Gastrocnemius medialis (tissue), 4 donors: Measurements from ENCODE around the gene CERS6. TPM values are rescaled to one million over a fixed set of nuclear protein-coding genes. Genes with fewer than 3 reads are reported as not detected.

ENCODE experiments used
- ATAC-seq, 2 donors: fragments of 150-250 bp; one replicate each; pipeline ENCODE4 v1.9.1; 2016
- DNase-seq, 2 donors: peaks; one replicate each; pipeline ENCODE4 v3.0.0-alpha.2; 2019
- H3K27ac ChIP-seq, 4 donors: fragments of 200-600 bp; sonication (generic); 1 replicate in 1 of 4; 2 replicates in 3 of 4; pipeline ENCODE4 v1.5.1; 2016 to 2018; ENCODE audit warnings: mild to moderate bottlenecking in 2 of 4, moderate library complexity in 1 of 4
- H3K27me3 ChIP-seq, 3 donors: fragments of 200-600 bp; sonication (generic) in 2 of 3; 1 replicate in 1 of 3; 2 replicates in 2 of 3; pipeline versions ENCODE4 v1.5.1 to v1.6.0; 2016 to 2019; ENCODE audit warnings: mild to moderate bottlenecking in 1 of 3, moderate library complexity in 1 of 3
- H3K36me3 ChIP-seq, 2 donors: fragments of 200-600 bp; sonication (generic) in 1 of 2; one replicate each; pipeline ENCODE4 v1.5.1; 2017 to 2018
- H3K4me1 ChIP-seq, 2 donors: fragments of 200-600 bp; sonication (generic) in 1 of 2; one replicate each; pipeline ENCODE4 v1.5.1; 2016 to 2017; ENCODE audit warnings: mild to moderate bottlenecking in 2 of 2
- H3K4me3 ChIP-seq, 4 donors: fragments of 200-600 bp; sonication (generic) in 3 of 4; 1 replicate in 1 of 4; 2 replicates in 3 of 4; pipeline ENCODE4 v1.5.1; 2016 to 2019; ENCODE audit warnings: mild to moderate bottlenecking in 2 of 4
- H3K9me3 ChIP-seq, 3 donors: fragments of 200-600 bp; sonication (generic) in 2 of 3; 1 replicate in 1 of 3; 2 replicates in 2 of 3; pipeline ENCODE4 v1.5.1; 2016 to 2019
- POLR2A ChIP-seq, 2 donors: fragments of 450-650 bp; IDR thresholded peaks; one replicate each; pipeline ENCODE4 v1.6.1; 2017; ENCODE audit warnings: antibody characterized with exemption in 2 of 2, mild to moderate bottlenecking in 2 of 2, moderate library complexity in 2 of 2
- in situ Hi-C, 4 donors: fragments of 200-750 bp; cut with MboI; loops; one replicate each; pipeline versions ENCODE4 v1.15.0 to v1.8.0; 2017; ENCODE audit warnings: low sequenced_read_pairs in 4 of 4
- intact Hi-C: fragments of 100-400 bp; cut with DNase I; formaldehyde crosslinking; loops from one replicate; pipeline ENCODE4 v1.15.1; 2023; ENCODE audit warnings: low total_unique reads
- total RNA-seq, 4 donors: library from RNA; depleted of rRNA; stranded (reverse); fragments of >200 nt; gene quantifications; one replicate each; pipeline versions ENCODE4 v1.1.0 to v1.2.3, GENCODE V29; 2016
- TF ChIP-seq, protein P1 (sequence below), 5 experiments: fragments of 450-650 bp in 3 of 5; fragments of 200-600 bp in 2 of 5; sonication (generic) in 2 of 5; IDR thresholded peaks in 4 of 5; conservative IDR thresholded peaks in 1 of 5; 1 replicate in 4 of 5; 2 replicates in 1 of 5; pipeline ENCODE4 v1.5.1; 2016 to 2019; ENCODE audit warnings: antibody characterized with exemption in 5 of 5, mild to moderate bottlenecking in 3 of 5, moderate library complexity in 3 of 5

Gene CERS6
- total RNA-seq, 4 donors from 2014 or later: 11.9 to 18.0 (median 14.7) TPM

DNA sequence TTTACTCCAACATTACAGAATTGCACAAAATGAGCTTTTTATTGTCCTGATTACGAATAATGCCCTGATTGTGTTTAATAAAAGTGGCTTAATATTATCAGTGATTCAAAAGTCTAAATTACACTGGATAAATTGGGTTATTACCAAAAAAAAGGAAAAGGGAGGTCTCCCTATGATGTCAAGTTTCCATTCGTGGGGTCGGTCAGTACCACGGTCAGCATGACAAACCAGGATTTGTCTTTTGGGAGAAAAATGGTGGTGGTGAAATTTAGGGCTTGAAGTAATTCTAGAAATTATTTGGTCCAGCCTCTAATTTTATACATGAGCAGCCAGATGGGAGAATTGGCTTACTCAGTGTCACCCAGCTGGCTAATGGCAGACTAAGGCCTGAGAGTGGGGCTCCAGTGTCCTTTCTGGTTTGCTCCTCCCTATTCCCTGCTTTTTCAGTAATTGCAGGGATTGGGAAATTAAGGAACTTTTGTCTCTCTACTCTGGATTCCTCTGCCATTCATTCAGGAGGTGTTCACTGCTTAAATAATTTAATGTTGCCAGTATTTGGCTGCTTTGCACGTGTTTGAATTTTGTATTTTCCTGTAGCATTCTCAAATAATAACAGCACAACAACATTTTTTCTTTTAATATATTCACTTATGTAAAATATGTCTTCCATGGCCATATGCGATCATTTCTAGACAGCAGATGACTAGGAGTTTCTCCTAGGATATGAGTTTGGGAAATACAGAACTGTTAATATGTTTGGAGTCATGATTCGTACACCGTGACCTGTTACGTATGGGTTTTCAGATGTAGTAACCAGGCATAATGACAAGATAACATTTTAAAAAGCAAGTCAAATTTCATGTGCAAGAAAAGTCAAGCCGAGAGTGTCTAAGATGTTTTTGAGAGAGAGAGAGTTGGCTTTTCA, 217.5 kb downstream of the CERS6 start:
- ATAC-seq: peak in 1 of 2 donors; percentile 42
- no peaks in the 10 kb centered on the region for H3K9me3 ChIP-seq
- intact Hi-C loops (no loop called here), in situ Hi-C loops (no loop called here)
- no peaks in the 10 kb centered on the region for H3K27me3 ChIP-seq
- H3K4me3 ChIP-seq: no peak overlapping the region
- no peaks in the 10 kb centered on the region for H3K36me3 ChIP-seq
- H3K4me1 ChIP-seq: no peaks in the 10 kb centered on the region
- no peak overlapping the region for H3K27ac ChIP-seq
- DNase-seq: no peak
- TF ChIP-seq POLR2A (IDR thresholded peaks at IDR 0.05): no peak
- TF ChIP-seq, protein P1, sequence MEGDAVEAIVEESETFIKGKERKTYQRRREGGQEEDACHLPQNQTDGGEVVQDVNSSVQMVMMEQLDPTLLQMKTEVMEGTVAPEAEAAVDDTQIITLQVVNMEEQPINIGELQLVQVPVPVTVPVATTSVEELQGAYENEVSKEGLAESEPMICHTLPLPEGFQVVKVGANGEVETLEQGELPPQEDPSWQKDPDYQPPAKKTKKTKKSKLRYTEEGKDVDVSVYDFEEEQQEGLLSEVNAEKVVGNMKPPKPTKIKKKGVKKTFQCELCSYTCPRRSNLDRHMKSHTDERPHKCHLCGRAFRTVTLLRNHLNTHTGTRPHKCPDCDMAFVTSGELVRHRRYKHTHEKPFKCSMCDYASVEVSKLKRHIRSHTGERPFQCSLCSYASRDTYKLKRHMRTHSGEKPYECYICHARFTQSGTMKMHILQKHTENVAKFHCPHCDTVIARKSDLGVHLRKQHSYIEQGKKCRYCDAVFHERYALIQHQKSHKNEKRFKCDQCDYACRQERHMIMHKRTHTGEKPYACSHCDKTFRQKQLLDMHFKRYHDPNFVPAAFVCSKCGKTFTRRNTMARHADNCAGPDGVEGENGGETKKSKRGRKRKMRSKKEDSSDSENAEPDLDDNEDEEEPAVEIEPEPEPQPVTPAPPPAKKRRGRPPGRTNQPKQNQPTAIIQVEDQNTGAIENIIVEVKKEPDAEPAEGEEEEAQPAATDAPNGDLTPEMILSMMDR (IDR thresholded peaks at IDR 0.05 in 4 of 5, conservative IDR thresholded peaks at IDR 0.05 in 1 of 5): no peak

DNA sequence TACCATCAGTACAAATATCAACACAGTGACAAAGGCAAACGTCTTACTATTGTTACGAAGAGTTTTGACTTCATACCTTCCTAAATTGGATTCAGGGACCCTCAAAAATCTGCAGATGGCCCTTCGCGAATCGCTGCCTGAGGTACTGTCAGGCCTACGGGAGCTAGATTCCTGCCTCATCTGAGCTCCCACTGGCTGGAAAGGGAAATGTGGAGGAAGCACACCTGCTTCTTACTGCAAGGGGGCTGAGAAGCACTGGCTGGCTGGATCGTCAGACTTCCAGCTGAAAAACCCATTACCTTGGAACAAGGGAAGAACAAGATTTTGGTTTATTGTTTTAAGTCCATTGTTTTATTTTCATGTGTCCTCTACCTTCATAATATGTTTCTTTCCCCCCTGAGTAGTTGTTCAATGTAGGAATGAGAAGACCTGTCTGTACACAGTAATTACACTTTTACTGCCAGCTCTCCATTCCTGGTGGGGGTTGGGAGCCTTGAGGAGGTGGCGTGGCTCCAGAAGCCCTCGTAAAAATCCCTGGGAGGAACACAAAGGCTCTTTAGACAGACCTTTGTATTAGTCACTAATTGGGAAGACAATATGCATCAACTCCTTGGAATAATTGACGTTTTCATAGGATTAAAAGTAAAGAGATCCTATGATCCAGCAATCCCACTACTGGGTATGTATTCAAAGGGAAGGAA, 222.2 kb downstream of the CERS6 start:
- TF ChIP-seq, protein P1 (IDR thresholded peaks at IDR 0.05 in 4 of 5, conservative IDR thresholded peaks at IDR 0.05 in 1 of 5): no peak
- no peak for TF ChIP-seq POLR2A (IDR thresholded peaks at IDR 0.05)
- no peak for DNase-seq
- no peaks in the 10 kb centered on the region for H3K27me3 ChIP-seq
- H3K9me3 ChIP-seq: no peaks in the 10 kb centered on the region
- no peak for ATAC-seq
- no peak overlapping the region for H3K4me3 ChIP-seq
- no peak overlapping the region for H3K27ac ChIP-seq
- peaks cover 0 to 6% of the 10 kb centered on the region in 2 donors for H3K4me1 ChIP-seq
- intact Hi-C loops (no loop called here), in situ Hi-C loops (loop anchor here in 1 of 4 donors (25.0 kb wide), 1 partner anchor 341 kb away; no protein-coding TSS in a partner anchor)
- no peaks in the 10 kb centered on the region for H3K36me3 ChIP-seq

DNA sequence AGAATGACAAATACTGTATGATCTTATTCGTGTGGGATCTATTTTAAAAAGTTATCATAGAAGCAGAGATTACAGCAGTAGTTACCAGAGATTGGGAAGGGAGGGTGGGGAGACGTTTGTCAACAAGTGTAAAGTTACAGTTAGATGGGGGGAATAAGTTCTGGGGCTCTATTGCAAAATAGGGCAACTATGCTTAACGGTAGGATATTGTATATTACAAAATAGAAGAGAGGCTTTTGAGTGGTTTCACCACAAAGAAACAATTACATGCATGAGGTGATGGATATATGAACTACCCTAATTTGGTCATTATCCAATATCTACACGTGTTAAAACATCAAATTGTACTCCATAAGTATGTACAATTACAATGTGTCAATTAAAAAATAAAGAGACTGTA, 223.0 kb downstream of the CERS6 start:
- Histone ChIP-seq H3K27ac (no peak overlapping the region), H3K27me3 (no peaks in the 10 kb centered on the region), H3K36me3 (no peaks in the 10 kb centered on the region), H3K9me3 (no peaks in the 10 kb centered on the region), H3K4me3 (no peak overlapping the region), H3K4me1 (peaks cover 0 to 6% of the 10 kb centered on the region in 2 donors)
- ATAC-seq: no peak
- TF ChIP-seq, protein P1 (IDR thresholded peaks at IDR 0.05 in 4 of 5, conservative IDR thresholded peaks at IDR 0.05 in 1 of 5): no peak
- TF ChIP-seq POLR2A (IDR thresholded peaks at IDR 0.05): no peak
- in situ Hi-C loops: loop anchor here in 1 of 4 donors (25.0 kb wide), 1 partner anchor 342 kb away; no protein-coding TSS in a partner anchor
- intact Hi-C loops: no loop called here
- no peak for DNase-seq

DNA sequence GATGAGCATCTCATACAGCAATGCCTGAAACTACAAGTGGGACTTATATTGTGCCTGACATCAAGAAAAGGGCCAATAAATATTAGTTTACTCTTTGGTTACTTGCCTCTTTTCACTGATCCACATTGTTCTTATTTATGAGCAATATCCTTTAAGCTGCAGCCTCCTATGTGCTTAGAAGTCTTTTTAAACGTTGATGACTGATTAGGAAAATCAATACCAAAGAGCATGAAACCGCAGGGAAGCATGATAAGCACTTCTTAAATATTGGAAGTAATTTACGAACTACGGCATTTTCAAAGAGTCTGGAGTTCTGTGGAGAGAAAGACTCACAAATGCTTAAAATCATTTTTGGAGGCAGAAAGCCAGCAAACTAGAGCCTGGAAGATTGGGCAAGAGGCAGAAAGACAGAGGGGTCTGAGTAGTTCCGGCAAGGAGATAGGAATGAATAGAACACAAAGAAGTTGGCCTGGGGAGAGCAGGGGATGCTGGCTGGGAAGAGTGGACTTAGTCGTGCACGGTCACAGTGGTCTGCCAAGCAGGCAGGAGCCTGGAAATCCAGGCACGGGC, 223.8 kb downstream of the CERS6 start:
- Histone ChIP-seq H3K27ac (no peak overlapping the region), H3K9me3 (no peaks in the 10 kb centered on the region), H3K4me3 (no peak overlapping the region), H3K36me3 (no peaks in the 10 kb centered on the region), H3K27me3 (no peaks in the 10 kb centered on the region), H3K4me1 (peaks cover 0 to 6% of the 10 kb centered on the region in 2 donors)
- intact Hi-C loops (loop anchor here (10.0 kb wide), 1 partner anchor 105 kb away; no protein-coding TSS in a partner anchor), in situ Hi-C loops (loop anchor here (5.0 to 25.0 kb wide), 3 partner anchors 333 to 343 kb away; no protein-coding TSS in a partner anchor)
- ATAC-seq: no peak
- TF ChIP-seq, protein P1 (IDR thresholded peaks at IDR 0.05 in 4 of 5, conservative IDR thresholded peaks at IDR 0.05 in 1 of 5): no peak
- no peak for TF ChIP-seq POLR2A (IDR thresholded peaks at IDR 0.05)
- no peak for DNase-seq
